GM12878 (cell line): ENCODE measurements around the gene PTPRH. TPM values are rescaled to one million over a fixed set of nuclear protein-coding genes. Genes with fewer than 3 reads are reported as not detected.
A peak's percentile ranks its signal among the peaks of the same experiment; 100 is the strongest.

Experiments used
- ATF7 ChIP-seq: fragments of 450-650 bp; IDR thresholded peaks from 2 replicates; pipeline ENCODE4 v1.6.1; 2016; ENCODE audit warnings: low read depth, mild to moderate bottlenecking
- CBFB ChIP-seq: IDR thresholded peaks from 2 replicates; pipeline ENCODE4 v1.6.1; 2016; ENCODE audit warnings: antibody characterized with exemption, low read depth
- CHD2 ChIP-seq: IDR thresholded peaks from 2 replicates; pipeline ENCODE4 v1.6.1; 2011; ENCODE audit warnings: low read depth, low read length, improper control_type of control experiment, borderline replicate concordance
- HDAC2 ChIP-seq: fragments of 200-600 bp; sonication (generic); IDR thresholded peaks from 2 replicates; pipeline ENCODE4 v1.6.1; 2017
- MTA2 ChIP-seq: fragments of 450-650 bp; IDR thresholded peaks from 2 replicates; pipeline ENCODE4 v1.6.1; 2016; ENCODE audit warnings: low read depth, mild to moderate bottlenecking, moderate library complexity
- NFYA ChIP-seq: IDR thresholded peaks from 2 replicates; pipeline ENCODE4 v1.6.1; 2011; ENCODE audit warnings: low read depth, mild to moderate bottlenecking, low read length, improper control_type of control experiment, borderline replicate concordance
- NR2C1 ChIP-seq: fragments of 450-650 bp; IDR thresholded peaks from 2 replicates; pipeline ENCODE4 v1.6.1; 2017; ENCODE audit warnings: antibody characterized with exemption, mild to moderate bottlenecking, moderate library complexity
- NR2F1 ChIP-seq: fragments of 450-650 bp; conservative IDR thresholded peaks from 2 replicates; pipeline ENCODE4 v1.6.1; 2017; ENCODE audit warnings: mild to moderate bottlenecking
- PML ChIP-seq: IDR thresholded peaks from 2 replicates; pipeline ENCODE4 v1.6.1; 2012; ENCODE audit warnings: low read length, inconsistent platforms
- RFX5 ChIP-seq: IDR thresholded peaks from 2 replicates; pipeline ENCODE4 v1.6.1; 2011; ENCODE audit warnings: low read depth, low read length, improper control_type of control experiment
- SMAD1 ChIP-seq: fragments of 450-650 bp; IDR thresholded peaks from 2 replicates; pipeline ENCODE4 v1.6.1; 2018; ENCODE audit warnings: mild to moderate bottlenecking, low read depth; ENCODE audit not compliant: partially characterized antibody
- SREBF1 ChIP-seq: IDR thresholded peaks from 2 replicates; pipeline ENCODE4 v1.6.1; 2012; ENCODE audit warnings: mild to moderate bottlenecking, low read length
- SREBF2 ChIP-seq: IDR thresholded peaks from 2 replicates; pipeline ENCODE4 v1.6.1; 2012; ENCODE audit warnings: mild to moderate bottlenecking, low read length
- YY1 ChIP-seq: IDR thresholded peaks from 2 replicates; pipeline ENCODE4 v1.6.1; 2011; ENCODE audit warnings: low read depth, mild to moderate bottlenecking, low read length
- ZZZ3 ChIP-seq: IDR thresholded peaks from 2 replicates; pipeline ENCODE4 v1.6.1; 2011; ENCODE audit warnings: low read depth; ENCODE audit not compliant: control insufficient read depth, insufficient read length
- polyA plus RNA-seq, 11 experiments: library from polyadenylated mRNA; depleted of rRNA in 4 of 11; unstranded in 6 of 11; stranded (reverse) in 5 of 11; fragments of >200 nt; fragmentation: Nextera tagmentation in 4 of 11; fragmentation: Illumina TruSeq in 1 of 11; extraction: Ambion mirVana in 4 of 11; extraction: Trizol in 1 of 11; gene quantifications; 1 replicate in 1 of 11; 2 replicates in 10 of 11; pipeline versions ENCODE4 v1.2.1 to v1.2.3, GENCODE V29; 2011 to 2016; ENCODE audit warnings: inconsistent platforms in 2 of 11, missing spikeins in 2 of 11, low read depth in 1 of 11
- total RNA-seq, 4 experiments: library from RNA; depleted of rRNA in 3 of 4; stranded (reverse); fragments of >200 nt in 3 of 4; fragmentation: Illumina TruSeq in 1 of 4; extraction: Trizol in 1 of 4; gene quantifications; 2 replicates each; pipeline versions ENCODE4 v1.2.1 to v1.2.3, GENCODE V29; 2013 to 2021
- TF ChIP-seq, protein P1 (sequence below): fragments of 450-650 bp; IDR thresholded peaks from 2 replicates; pipeline ENCODE4 v1.6.1; 2017; ENCODE audit warnings: borderline replicate concordance
- TF ChIP-seq, protein P2 (sequence below): fragments of 450-650 bp; IDR thresholded peaks from 2 replicates; pipeline ENCODE4 v1.6.1; 2017; ENCODE audit warnings: mild to moderate bottlenecking, low read depth, inconsistent platforms; ENCODE audit not compliant: poor library complexity, severe bottlenecking
- TF ChIP-seq, protein P3 (sequence below): fragments of 450-650 bp; formaldehyde crosslinking; IDR thresholded peaks from 2 replicates; pipeline ENCODE4 v1.5.0; 2022; ENCODE audit warnings: mild to moderate bottlenecking, missing genetic modification characterization
- TF ChIP-seq, protein P4 (sequence below): fragments of 450-650 bp; IDR thresholded peaks from 2 replicates; pipeline ENCODE4 v1.6.1; 2017; ENCODE audit warnings: antibody characterized with exemption, mild to moderate bottlenecking, moderate library complexity
- TF ChIP-seq, protein P5 (sequence below): IDR thresholded peaks from 2 replicates; pipeline ENCODE4 v1.6.1; 2012; ENCODE audit warnings: low read depth, low read length, improper control_type of control experiment

The PTPRH gene
- total and polyA plus RNA-seq, 10 of the 15 experiments (the other 5 are each of a cell fraction or from before 2014, with no cell fraction given) = 0.08 TPM; not detected in 9

DNA sequence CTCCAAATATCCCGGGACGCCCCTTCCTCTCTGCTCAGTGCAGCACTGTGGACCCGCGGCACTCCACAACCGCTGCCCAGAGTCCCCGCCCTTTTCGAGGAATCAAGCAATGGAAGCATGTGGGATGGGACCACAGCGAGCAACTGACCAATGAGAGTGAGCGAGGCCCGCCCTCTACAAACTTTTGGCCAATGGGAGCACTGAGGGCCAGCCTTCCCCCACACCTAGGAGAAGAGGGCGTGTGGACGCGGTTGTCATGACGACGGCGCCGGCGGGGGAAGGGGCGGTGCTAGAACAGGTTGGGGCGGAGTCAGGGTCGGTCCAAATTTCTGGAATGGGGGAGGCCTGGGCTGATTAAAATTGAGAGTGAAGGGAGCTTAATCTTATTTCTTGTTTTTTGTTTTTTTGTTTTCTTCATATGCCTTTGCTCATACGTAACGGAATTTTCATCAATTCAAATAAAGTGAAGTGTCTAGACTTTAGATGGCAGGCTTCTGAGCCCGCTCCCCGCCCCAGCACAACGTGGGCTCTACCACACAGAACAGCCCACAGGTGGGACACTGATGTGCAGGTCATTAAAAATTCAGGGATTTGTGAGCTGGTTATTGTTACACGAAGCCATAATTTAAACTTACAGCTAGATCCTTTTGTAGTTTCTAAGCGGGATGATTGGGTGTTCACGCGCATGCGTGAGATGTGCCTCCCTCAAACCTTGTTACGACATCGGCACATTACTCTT, 42.6 kb downstream of the PTPRH start, which contains the start of gene DNAAF3 (continued):
- TF ChIP-seq, protein P1, sequence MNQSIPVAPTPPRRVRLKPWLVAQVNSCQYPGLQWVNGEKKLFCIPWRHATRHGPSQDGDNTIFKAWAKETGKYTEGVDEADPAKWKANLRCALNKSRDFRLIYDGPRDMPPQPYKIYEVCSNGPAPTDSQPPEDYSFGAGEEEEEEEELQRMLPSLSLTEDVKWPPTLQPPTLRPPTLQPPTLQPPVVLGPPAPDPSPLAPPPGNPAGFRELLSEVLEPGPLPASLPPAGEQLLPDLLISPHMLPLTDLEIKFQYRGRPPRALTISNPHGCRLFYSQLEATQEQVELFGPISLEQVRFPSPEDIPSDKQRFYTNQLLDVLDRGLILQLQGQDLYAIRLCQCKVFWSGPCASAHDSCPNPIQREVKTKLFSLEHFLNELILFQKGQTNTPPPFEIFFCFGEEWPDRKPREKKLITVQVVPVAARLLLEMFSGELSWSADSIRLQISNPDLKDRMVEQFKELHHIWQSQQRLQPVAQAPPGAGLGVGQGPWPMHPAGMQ = no peak
- TF ChIP-seq, protein P2, sequence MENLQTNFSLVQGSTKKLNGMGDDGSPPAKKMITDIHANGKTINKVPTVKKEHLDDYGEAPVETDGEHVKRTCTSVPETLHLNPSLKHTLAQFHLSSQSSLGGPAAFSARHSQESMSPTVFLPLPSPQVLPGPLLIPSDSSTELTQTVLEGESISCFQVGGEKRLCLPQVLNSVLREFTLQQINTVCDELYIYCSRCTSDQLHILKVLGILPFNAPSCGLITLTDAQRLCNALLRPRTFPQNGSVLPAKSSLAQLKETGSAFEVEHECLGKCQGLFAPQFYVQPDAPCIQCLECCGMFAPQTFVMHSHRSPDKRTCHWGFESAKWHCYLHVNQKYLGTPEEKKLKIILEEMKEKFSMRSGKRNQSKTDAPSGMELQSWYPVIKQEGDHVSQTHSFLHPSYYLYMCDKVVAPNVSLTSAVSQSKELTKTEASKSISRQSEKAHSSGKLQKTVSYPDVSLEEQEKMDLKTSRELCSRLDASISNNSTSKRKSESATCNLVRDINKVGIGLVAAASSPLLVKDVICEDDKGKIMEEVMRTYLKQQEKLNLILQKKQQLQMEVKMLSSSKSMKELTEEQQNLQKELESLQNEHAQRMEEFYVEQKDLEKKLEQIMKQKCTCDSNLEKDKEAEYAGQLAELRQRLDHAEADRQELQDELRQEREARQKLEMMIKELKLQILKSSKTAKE = no peak
- TF ChIP-seq, protein P3, sequence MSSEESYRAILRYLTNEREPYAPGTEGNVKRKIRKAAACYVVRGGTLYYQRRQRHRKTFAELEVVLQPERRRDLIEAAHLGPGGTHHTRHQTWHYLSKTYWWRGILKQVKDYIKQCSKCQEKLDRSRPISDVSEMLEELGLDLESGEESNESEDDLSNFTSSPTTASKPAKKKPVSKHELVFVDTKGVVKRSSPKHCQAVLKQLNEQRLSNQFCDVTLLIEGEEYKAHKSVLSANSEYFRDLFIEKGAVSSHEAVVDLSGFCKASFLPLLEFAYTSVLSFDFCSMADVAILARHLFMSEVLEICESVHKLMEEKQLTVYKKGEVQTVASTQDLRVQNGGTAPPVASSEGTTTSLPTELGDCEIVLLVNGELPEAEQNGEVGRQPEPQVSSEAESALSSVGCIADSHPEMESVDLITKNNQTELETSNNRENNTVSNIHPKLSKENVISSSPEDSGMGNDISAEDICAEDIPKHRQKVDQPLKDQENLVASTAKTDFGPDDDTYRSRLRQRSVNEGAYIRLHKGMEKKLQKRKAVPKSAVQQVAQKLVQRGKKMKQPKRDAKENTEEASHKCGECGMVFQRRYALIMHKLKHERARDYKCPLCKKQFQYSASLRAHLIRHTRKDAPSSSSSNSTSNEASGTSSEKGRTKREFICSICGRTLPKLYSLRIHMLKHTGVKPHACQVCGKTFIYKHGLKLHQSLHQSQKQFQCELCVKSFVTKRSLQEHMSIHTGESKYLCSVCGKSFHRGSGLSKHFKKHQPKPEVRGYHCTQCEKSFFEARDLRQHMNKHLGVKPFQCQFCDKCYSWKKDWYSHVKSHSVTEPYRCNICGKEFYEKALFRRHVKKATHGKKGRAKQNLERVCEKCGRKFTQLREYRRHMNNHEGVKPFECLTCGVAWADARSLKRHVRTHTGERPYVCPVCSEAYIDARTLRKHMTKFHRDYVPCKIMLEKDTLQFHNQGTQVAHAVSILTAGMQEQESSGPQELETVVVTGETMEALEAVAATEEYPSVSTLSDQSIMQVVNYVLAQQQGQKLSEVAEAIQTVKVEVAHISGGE (CRISPR knock-in tag) = no peak
- TF ChIP-seq, protein P4, sequence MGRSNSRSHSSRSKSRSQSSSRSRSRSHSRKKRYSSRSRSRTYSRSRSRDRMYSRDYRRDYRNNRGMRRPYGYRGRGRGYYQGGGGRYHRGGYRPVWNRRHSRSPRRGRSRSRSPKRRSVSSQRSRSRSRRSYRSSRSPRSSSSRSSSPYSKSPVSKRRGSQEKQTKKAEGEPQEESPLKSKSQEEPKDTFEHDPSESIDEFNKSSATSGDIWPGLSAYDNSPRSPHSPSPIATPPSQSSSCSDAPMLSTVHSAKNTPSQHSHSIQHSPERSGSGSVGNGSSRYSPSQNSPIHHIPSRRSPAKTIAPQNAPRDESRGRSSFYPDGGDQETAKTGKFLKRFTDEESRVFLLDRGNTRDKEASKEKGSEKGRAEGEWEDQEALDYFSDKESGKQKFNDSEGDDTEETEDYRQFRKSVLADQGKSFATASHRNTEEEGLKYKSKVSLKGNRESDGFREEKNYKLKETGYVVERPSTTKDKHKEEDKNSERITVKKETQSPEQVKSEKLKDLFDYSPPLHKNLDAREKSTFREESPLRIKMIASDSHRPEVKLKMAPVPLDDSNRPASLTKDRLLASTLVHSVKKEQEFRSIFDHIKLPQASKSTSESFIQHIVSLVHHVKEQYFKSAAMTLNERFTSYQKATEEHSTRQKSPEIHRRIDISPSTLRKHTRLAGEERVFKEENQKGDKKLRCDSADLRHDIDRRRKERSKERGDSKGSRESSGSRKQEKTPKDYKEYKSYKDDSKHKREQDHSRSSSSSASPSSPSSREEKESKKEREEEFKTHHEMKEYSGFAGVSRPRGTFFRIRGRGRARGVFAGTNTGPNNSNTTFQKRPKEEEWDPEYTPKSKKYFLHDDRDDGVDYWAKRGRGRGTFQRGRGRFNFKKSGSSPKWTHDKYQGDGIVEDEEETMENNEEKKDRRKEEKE = peak; percentile 80
- TF ChIP-seq ZZZ3 (no peak), CBFB (no peak), YY1 (no peak), SREBF1 (peak; percentile 74), ATF7 (peak; percentile 85), RFX5 (no peak), NFYA (no peak), SREBF2 (no peak), HDAC2 (no peak), SMAD1 (no peak), CHD2 (peak; percentile 31; the same call in 1 of the 2 replicates), NR2F1 (no peak), PML (no peak), NR2C1 (no peak), MTA2 (no peak)
- TF ChIP-seq, protein P5, sequence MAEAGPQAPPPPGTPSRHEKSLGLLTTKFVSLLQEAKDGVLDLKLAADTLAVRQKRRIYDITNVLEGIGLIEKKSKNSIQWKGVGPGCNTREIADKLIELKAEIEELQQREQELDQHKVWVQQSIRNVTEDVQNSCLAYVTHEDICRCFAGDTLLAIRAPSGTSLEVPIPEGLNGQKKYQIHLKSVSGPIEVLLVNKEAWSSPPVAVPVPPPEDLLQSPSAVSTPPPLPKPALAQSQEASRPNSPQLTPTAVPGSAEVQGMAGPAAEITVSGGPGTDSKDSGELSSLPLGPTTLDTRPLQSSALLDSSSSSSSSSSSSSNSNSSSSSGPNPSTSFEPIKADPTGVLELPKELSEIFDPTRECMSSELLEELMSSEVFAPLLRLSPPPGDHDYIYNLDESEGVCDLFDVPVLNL = no peak
